HepG2 (cell line): Measurements from ENCODE around the gene SRBD1. TPM values are rescaled to one million over a fixed set of nuclear protein-coding genes. Genes with fewer than 3 reads are reported as not detected.

Source experiments
- ATAC-seq: fragments of 200-7000 bp; cut with Tn5 transposase; 3 replicates; pipeline ENCODE4 v1.9.1; 2020; ENCODE audit warnings: mild to moderate bottlenecking, moderate library complexity
- BruUV-seq: library from RNA; stranded (reverse); fragments of 400-500 nt; replicated peaks from 2 replicates; lab custom pipeline; 2021; lab: Mats Ljungman, UMichigan
- CTCF ChIA-PET: fragments of 300-600 bp; formaldehyde crosslinking; extraction: SDS; loops from one replicate; lab custom pipeline; 2021; ENCODE audit warnings: low total read pairs, inconsistent platforms, low intra/inter-chr PET ratio; lab: Yijun Ruan, JAX
- POLR2A ChIA-PET: fragments of 350-600 bp; sonication (Branson Sonifier 250); formaldehyde crosslinking; loops from one replicate; lab custom pipeline; 2020; ENCODE audit warnings: antibody characterized with exemption, inconsistent platforms; lab: Yijun Ruan, JAX
- DNase-seq: peaks from one replicate; pipeline ENCODE4 v3.0.0-alpha.2; 2015; ENCODE audit warnings: low spot score
- FAIRE-seq: peaks from 3 replicates; lab custom pipeline; 2011; peaks lifted over from hg19 to GRCh38; lab: Jason Lieb, UNC
- H2AFZ ChIP-seq: one replicate; pipeline ENCODE4 v1.6.1; 2011; ENCODE audit warnings: low read length, inconsistent platforms
- H3K27ac ChIP-seq: fragments of 300-600 bp; 3 replicates; pipeline ENCODE4 v1.8.0; 2011; ENCODE audit warnings: mixed run types, mild to moderate bottlenecking, mixed read lengths, low read length, inconsistent platforms; ENCODE audit not compliant: insufficient read depth; ENCODE audit errors: extremely low read length
- H3K27me3 ChIP-seq, 2 experiments: fragments of 200-600 bp in 1 of 2; 2 replicates in 1 of 2; 3 replicates in 1 of 2; pipeline versions ENCODE4 v1.6.0 to v1.8.0; 2011; ENCODE audit warnings: low read length in 2 of 2, mild to moderate bottlenecking in 2 of 2, moderate library complexity in 2 of 2, inconsistent platforms in 1 of 2; ENCODE audit not compliant: insufficient read depth in 2 of 2, control insufficient read depth in 1 of 2
- H3K36me3 ChIP-seq, 2 experiments: fragments of 200-600 bp in 1 of 2; replicated peaks in 1 of 2; 2 replicates in 1 of 2; 3 replicates in 1 of 2; pipeline versions ENCODE4 v1.5.1 to v1.8.0; 2011; ENCODE audit warnings: low read length in 2 of 2, inconsistent platforms in 1 of 2; ENCODE audit not compliant: insufficient read depth in 2 of 2, control insufficient read depth in 1 of 2
- H3K4me1 ChIP-seq: 2 replicates; pipeline ENCODE4 v1.5.1; 2012; ENCODE audit warnings: low read length, inconsistent platforms; ENCODE audit not compliant: insufficient read depth
- H3K4me2 ChIP-seq: 2 replicates; pipeline ENCODE4 v1.6.0; 2011; ENCODE audit warnings: low read depth, low read length, inconsistent platforms
- H3K4me3 ChIP-seq, 3 experiments: fragments of 200-600 bp in 1 of 3; sonication (generic), shearing (Covaris generic) in 1 of 3; replicated peaks in 1 of 3; 2 replicates each; pipeline ENCODE4 v1.5.1; 2011 to 2016; ENCODE audit warnings: low read length in 3 of 3, inconsistent platforms in 2 of 3, low read depth in 2 of 3, mild to moderate bottlenecking in 2 of 3, control low read depth in 1 of 3, mixed read lengths in 1 of 3; ENCODE audit not compliant: insufficient read depth in 1 of 3
- H3K79me2 ChIP-seq: one replicate; pipeline ENCODE4 v1.6.1; 2011; ENCODE audit warnings: low read length, inconsistent platforms; ENCODE audit not compliant: insufficient read depth
- H3K9ac ChIP-seq: 2 replicates; pipeline ENCODE4 v1.6.0; 2011; ENCODE audit warnings: mild to moderate bottlenecking, low read depth, low read length, inconsistent platforms; ENCODE audit not compliant: insufficient read depth
- H3K9me3 ChIP-seq: 2 replicates; pipeline ENCODE4 v1.5.1; 2012; ENCODE audit warnings: mild to moderate bottlenecking, low read length
- H4K20me1 ChIP-seq: 2 replicates; pipeline ENCODE4 v1.6.0; 2011; ENCODE audit warnings: inconsistent platforms, mild to moderate bottlenecking, low read length, moderate library complexity; ENCODE audit not compliant: insufficient read depth
- AKNA ChIP-seq: sonication (generic); formaldehyde crosslinking; IDR thresholded peaks from 2 replicates; pipeline ENCODE4 v1.4.0; 2020; ENCODE audit warnings: missing genetic modification reagents, borderline replicate concordance
- E2F1 ChIP-seq: sonication (generic); formaldehyde crosslinking; IDR thresholded peaks from 2 replicates; pipeline ENCODE4 v1.5.0; 2020; ENCODE audit warnings: missing genetic modification reagents
- HMGXB3 ChIP-seq: sonication (generic); formaldehyde crosslinking; IDR thresholded peaks from 2 replicates; pipeline ENCODE4 v1.4.0; 2020; ENCODE audit warnings: missing genetic modification reagents, borderline replicate concordance
- RFXAP ChIP-seq: sonication (generic); formaldehyde crosslinking; IDR thresholded peaks from 2 replicates; pipeline ENCODE4 v1.4.0; 2020; ENCODE audit warnings: missing genetic modification reagents, borderline replicate concordance
- TRIM22 ChIP-seq: fragments of 450-650 bp; IDR thresholded peaks from 2 replicates; pipeline ENCODE4 v1.6.1; 2017
- ZBTB7B ChIP-seq: sonication (generic); formaldehyde crosslinking; IDR thresholded peaks from 2 replicates; pipeline ENCODE4 v1.4.0; 2020; ENCODE audit warnings: missing genetic modification reagents
- ZNF775 ChIP-seq: sonication (generic); formaldehyde crosslinking; IDR thresholded peaks from 2 replicates; pipeline ENCODE4 v1.4.0; 2020; ENCODE audit warnings: missing genetic modification reagents, mild to moderate bottlenecking, moderate library complexity, borderline replicate concordance
- WGBS: methylation state at CpG from one replicate; pipeline ENCODE4 v1.1.6; 2017; ENCODE audit warnings: low lambda C conversion rate; 5-methylcytosine and 5-hydroxymethylcytosine counted together
- in situ Hi-C: cut with HindIII; loops from 2 replicates; pipeline ENCODE4 v1.10.0; 2017; ENCODE audit warnings: low pct_unique_long_range_greater_than_20kb; ENCODE audit not compliant: extremely low pct_ligation_motif_present
- intact Hi-C: fragments of 100-400 bp; cut with micrococcal nuclease; formaldehyde crosslinking; loops from one replicate; pipeline ENCODE4 v1.10.0; 2022; ENCODE audit not compliant: unreplicated experiment
- polyA plus RNA-seq, 8 experiments: library from polyadenylated mRNA; depleted of rRNA in 3 of 8; stranded (reverse) in 7 of 8; unstranded in 1 of 8; fragments of >200 nt; fragmentation: Illumina TruSeq in 4 of 8; extraction: Trizol in 4 of 8; gene quantifications; 2 replicates each; pipeline versions ENCODE4 v1.2.1 to v1.2.3, GENCODE V29; 2011 to 2016; ENCODE audit warnings: low read depth in 4 of 8, missing spikeins in 1 of 8, mixed read lengths in 1 of 8; ENCODE audit not compliant: insufficient read depth in 1 of 8
- total RNA-seq, 5 experiments: library from RNA; depleted of rRNA; stranded (reverse); fragments of >200 nt; fragmentation: Illumina TruSeq; extraction: Trizol; gene quantifications; 2 replicates each; pipeline ENCODE4 v1.2.3, GENCODE V29; 2016; ENCODE audit warnings: low read depth in 1 of 5

Gene SRBD1
- total and polyA plus RNA-seq, 2 of the 13 experiments (the other 11 are each of a cell fraction or from before 2014, with no cell fraction given), result 3.2 to 23.9 TPM

GRCh38 chr2:45643543-45644542 lies 32.8 kb upstream of the SRBD1 start (continued):
- no peak for TF ChIP-seq AKNA (CRISPR knock-in tag)

GRCh38 chr2:45643095-45643494 lies 32.0 kb upstream of the SRBD1 start:
- Histone ChIP-seq H4K20me1 (no peaks in the 10 kb centered on the region), H3K27ac (no peak overlapping the region), H3K36me3 (no peaks in the 10 kb centered on the region), H3K27me3 (peaks cover 7 to 51% of the 10 kb centered on the region in 2 experiments; a peak in 4 of 5 replicates), H2AFZ (no peak overlapping the region), H3K4me2 (peak overlapping the region; percentile 73), H3K4me3 (peak overlapping the region; percentile 23 to 63 (median 41); a peak in 5 of 6 replicates), H3K9ac (peak overlapping the region; percentile 4; the same call in 1 of the 2 replicates), H3K9me3 (no peaks in the 10 kb centered on the region), H3K79me2 (no peaks in the 10 kb centered on the region), H3K4me1 (peaks cover 15% of the 10 kb centered on the region)
- ChIA-PET CTCF (interaction anchor here (1.4 to 2.8 kb wide), 3 partner anchors 134 to 293 kb away, joined by 4 to 31 read pairs (median 24); no protein-coding TSS in a partner anchor), POLR2A (no interaction called here)
- BruUV-seq, result no TSS peak
- 7% methylated on average over 11 of the region's 11 CpGs for WGBS
- intact Hi-C loops, result loop anchor here (1.0 to 2.0 kb wide), 3 partner anchors 86 to 293 kb away; no protein-coding TSS in a partner anchor
- DNase-seq (no peak), FAIRE-seq (no peak), ATAC-seq (peak; percentile 55)
- in situ Hi-C loops, result no loop called here
- TF ChIP-seq E2F1 (CRISPR knock-in tag), result no peak
- 0 out of 2 replicates have a peak, but pooled peaks have one; percentile 18 for TF ChIP-seq RFXAP (CRISPR knock-in tag)
- TF ChIP-seq HMGXB3, result no peak
- no peak for TF ChIP-seq ZNF775 (CRISPR knock-in tag)
- TF ChIP-seq ZBTB7B (CRISPR knock-in tag), result no peak
- TF ChIP-seq TRIM22, result no peak
